ENCODE results near the gene GPRC5D. TPM values are rescaled to one million over a fixed set of nuclear protein-coding genes. Genes with fewer than 3 reads are reported as not detected.

Gene GPRC5D
- total RNA-seq, 1 experiment from 2014 or later: not detected

DNA sequence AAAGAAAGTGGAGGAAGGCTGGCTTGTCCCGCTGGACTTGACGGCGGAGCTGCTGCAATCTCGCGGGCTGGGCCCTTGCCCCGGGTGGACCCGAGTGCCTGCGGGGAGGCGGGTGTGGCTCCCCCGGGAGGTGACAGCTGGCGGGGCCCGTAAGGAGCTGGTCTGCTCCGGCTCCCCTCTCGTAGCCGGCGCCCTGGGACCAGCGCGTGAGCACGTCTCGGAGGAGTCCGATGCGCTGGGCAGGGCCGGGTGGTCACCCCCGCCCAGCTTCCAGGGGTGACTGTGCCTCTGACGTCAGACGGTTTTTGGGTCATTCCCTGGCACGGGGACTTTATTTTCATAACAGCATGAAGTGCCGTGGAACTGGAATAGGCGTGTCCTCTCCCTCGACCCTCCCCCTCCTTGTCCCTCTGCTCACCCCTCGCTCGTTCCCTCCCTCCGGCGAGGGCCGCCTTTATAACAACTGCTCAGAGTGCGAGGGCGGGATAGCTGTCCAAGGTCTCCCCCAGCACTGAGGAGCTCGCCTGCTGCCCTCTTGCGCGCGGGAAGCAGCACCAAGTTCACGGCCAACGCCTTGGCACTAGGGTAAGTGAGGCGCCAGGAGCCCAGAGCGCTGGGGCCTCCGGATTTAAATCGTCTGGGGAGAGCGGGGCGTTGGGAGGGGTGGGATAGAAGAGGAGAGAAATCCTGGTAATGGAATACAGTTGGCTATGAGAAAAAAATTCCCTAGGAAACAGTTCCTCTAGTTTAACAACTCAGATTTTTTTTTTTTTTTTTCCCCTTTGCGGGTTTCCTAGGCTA, 60.7 kb downstream of the GPRC5D start, which contains the start of gene GPRC5A:
GPRC5A (plus strand) TSS at position 483 of the 801 bp plus-strand sequence. CDS start 16,688 bp downstream, outside the sequence.
- DNase-seq (ENCODE audit: extremely low read depth, low read depth): peak; percentile 96

Small RNAs within 50 kb of the gene (small RNA-seq; reads per million reads assigned to genes)
- 0.65 to 5.2 reads per million in 2 experiments for gene RF00604

Other genes with a start within 250 kb of the GPRC5D start
- gene CDKN1B, start 234.8 kb downstream of the GPRC5D start, total RNA-seq (2014; rRNA removed; shearing (Covaris generic)): 29.2 and 33.1 TPM in 2 replicates
- 0.42 and 1.4 TPM in 2 replicates for gene APOLD1, start 166.5 kb downstream of the GPRC5D start, total RNA-seq (2014; rRNA removed; shearing (Covaris generic))
- 58.5 and 59.7 TPM in 2 replicates for gene DDX47, start 138.8 kb downstream of the GPRC5D start, total RNA-seq (2014; rRNA removed; shearing (Covaris generic))
- 94.6 and 96.3 TPM in 2 replicates for gene GPRC5A, start 60.6 kb downstream of the GPRC5D start, total RNA-seq (2014; rRNA removed; shearing (Covaris generic))
- gene HEBP1, start 48.1 kb upstream of the GPRC5D start, total RNA-seq (2014; rRNA removed; shearing (Covaris generic)): 8.6 and 11.5 TPM in 2 replicates
- gene FAM234B, start 92.2 kb upstream of the GPRC5D start, total RNA-seq (2014; rRNA removed; shearing (Covaris generic)): 7.4 and 7.8 TPM in 2 replicates
- not detected in 2 replicates for gene GSG1, start 151.5 kb upstream of the GPRC5D start, total RNA-seq (2014; rRNA removed; shearing (Covaris generic))
- gene EMP1, start 244.6 kb upstream of the GPRC5D start, total RNA-seq (2014; rRNA removed; shearing (Covaris generic)): 9.6 and 11.1 TPM in 2 replicates